H9 (cell line): ENCODE data around the gene MYH14. TPM values are rescaled to one million over a fixed set of nuclear protein-coding genes. Genes with fewer than 3 reads are reported as not detected.

ENCODE experiments used
- DNase-seq: peaks from one replicate; pipeline ENCODE4 v3.0.0-alpha.2; 2017
- H2AFZ ChIP-seq: one replicate; pipeline ENCODE4 v1.6.1; 2013; ENCODE audit warnings: mild to moderate bottlenecking, low read length, control low read depth, moderate library complexity
- H2AK5ac ChIP-seq: 2 replicates; pipeline ENCODE4 v1.6.1; 2013; ENCODE audit warnings: low read length, control low read depth, mixed read lengths; ENCODE audit not compliant: insufficient read length
- H2BK120ac ChIP-seq: one replicate; pipeline ENCODE4 v1.6.1; 2013; ENCODE audit warnings: low read depth, mild to moderate bottlenecking, low read length, control low read depth, inconsistent platforms; ENCODE audit not compliant: poor library complexity, severe bottlenecking
- H2BK12ac ChIP-seq: 2 replicates; pipeline ENCODE4 v1.6.1; 2013; ENCODE audit warnings: low read length, control low read depth, mixed read lengths, low read depth; ENCODE audit not compliant: insufficient read length
- H2BK15ac ChIP-seq: 2 replicates; pipeline ENCODE4 v1.6.1; 2013; ENCODE audit warnings: low read depth, low read length, control low read depth
- H2BK20ac ChIP-seq: one replicate; pipeline ENCODE4 v1.6.1; 2013; ENCODE audit warnings: low read depth, mild to moderate bottlenecking, low read length, control low read depth, inconsistent platforms; ENCODE audit not compliant: poor library complexity, severe bottlenecking
- H2BK5ac ChIP-seq: 2 replicates; pipeline ENCODE4 v1.6.1; 2013; ENCODE audit warnings: low read length, control low read depth, mixed read lengths; ENCODE audit not compliant: insufficient read length
- H3K14ac ChIP-seq: 2 replicates; pipeline ENCODE4 v1.6.1; 2013; ENCODE audit warnings: low read length, control low read depth; ENCODE audit not compliant: insufficient read depth
- H3K18ac ChIP-seq: 2 replicates; pipeline ENCODE4 v1.6.1; 2013; ENCODE audit warnings: low read depth, mild to moderate bottlenecking, mixed read lengths, low read length, control low read depth; ENCODE audit not compliant: insufficient read length
- H3K23ac ChIP-seq: 2 replicates; pipeline ENCODE4 v1.6.1; 2013; ENCODE audit warnings: low read length, control low read depth, mixed read lengths, low read depth; ENCODE audit not compliant: insufficient read length
- H3K23me2 ChIP-seq: 2 replicates; pipeline ENCODE4 v1.6.1; 2013; ENCODE audit warnings: low read depth, mild to moderate bottlenecking, mixed read lengths, low read length, control low read depth; ENCODE audit not compliant: insufficient read length, poor library complexity, severe bottlenecking
- H3K27ac ChIP-seq: 2 replicates; pipeline ENCODE4 v1.5.1; 2013; ENCODE audit warnings: low read length, control low read depth, mixed read lengths, low read depth; ENCODE audit not compliant: insufficient read length
- H3K27me3 ChIP-seq: 2 replicates; pipeline ENCODE4 v1.6.1; 2013; ENCODE audit warnings: low read length, control low read depth, inconsistent platforms; ENCODE audit not compliant: insufficient read depth
- H3K4ac ChIP-seq: 2 replicates; pipeline ENCODE4 v1.6.1; 2013; ENCODE audit warnings: low read depth, mild to moderate bottlenecking, control low read depth, inconsistent platforms, low read length, moderate library complexity
- H3K4me1 ChIP-seq: 2 replicates; pipeline ENCODE4 v1.6.1; 2013; ENCODE audit warnings: low read length, control low read depth, inconsistent platforms; ENCODE audit not compliant: insufficient read depth
- H3K4me2 ChIP-seq: 2 replicates; pipeline ENCODE4 v1.6.1; 2013; ENCODE audit warnings: low read length, control low read depth, mixed read lengths; ENCODE audit not compliant: insufficient read length, insufficient read depth
- H3K56ac ChIP-seq: 2 replicates; pipeline ENCODE4 v1.6.1; 2013; ENCODE audit warnings: low read depth, mild to moderate bottlenecking, mixed read lengths, low read length, control low read depth; ENCODE audit not compliant: insufficient read length
- H3K79me1 ChIP-seq: 2 replicates; pipeline ENCODE4 v1.6.1; 2013; ENCODE audit warnings: low read depth, mild to moderate bottlenecking, moderate library complexity, low read length, control low read depth, inconsistent platforms; ENCODE audit not compliant: insufficient read depth, poor library complexity, severe bottlenecking
- H3K79me2 ChIP-seq: 2 replicates; pipeline ENCODE4 v1.6.1; 2013; ENCODE audit warnings: low read length, control low read depth, inconsistent platforms; ENCODE audit not compliant: insufficient read depth
- H3K9ac ChIP-seq: 2 replicates; pipeline ENCODE4 v1.6.1; 2013; ENCODE audit warnings: low read length, control low read depth, mixed read lengths; ENCODE audit not compliant: insufficient read length; ENCODE audit errors: extremely low read depth
- H3K9me3 ChIP-seq: one replicate; pipeline ENCODE4 v1.6.1; 2013; ENCODE audit warnings: low read depth, low read length, inconsistent platforms; ENCODE audit not compliant: control insufficient read depth
- H3T11ph ChIP-seq: one replicate; pipeline ENCODE4 v1.6.1; 2013; ENCODE audit warnings: mild to moderate bottlenecking, low read length, control low read depth, inconsistent platforms
- H4K20me1 ChIP-seq: one replicate; pipeline ENCODE4 v1.6.1; 2013; ENCODE audit not compliant: control insufficient read depth, insufficient read length, insufficient read depth
- H4K5ac ChIP-seq: 2 replicates; pipeline ENCODE4 v1.6.1; 2013; ENCODE audit warnings: low read depth, mild to moderate bottlenecking, mixed read lengths, low read length, control low read depth; ENCODE audit not compliant: insufficient read length
- H4K8ac ChIP-seq: replicated peaks from 2 replicates; pipeline ENCODE4 v1.6.1; 2013; ENCODE audit warnings: low read length, control low read depth, mixed read lengths, low read depth; ENCODE audit not compliant: insufficient read length
- H4K91ac ChIP-seq: 2 replicates; pipeline ENCODE4 v1.6.1; 2013; ENCODE audit warnings: low read depth, mild to moderate bottlenecking, moderate library complexity, mixed read lengths, low read length, control low read depth; ENCODE audit not compliant: insufficient read length
- H3K27ac Mint-ChIP-seq, 3 experiments: 2 replicates in 2 of 3; 3 replicates in 1 of 3; pipeline ENCODE4 v1.8.0; 2020 to 2021; ENCODE audit warnings: mixed read lengths in 3 of 3, mild to moderate bottlenecking in 1 of 3, moderate library complexity in 1 of 3
- H3K27me3 Mint-ChIP-seq: 2 replicates; pipeline ENCODE4 v1.8.0; 2021; ENCODE audit warnings: low read depth, mild to moderate bottlenecking, moderate library complexity, mixed read lengths
- H3K36me3 Mint-ChIP-seq, 3 experiments: 2 replicates in 2 of 3; 3 replicates in 1 of 3; pipeline ENCODE4 v1.8.0; 2020 to 2021; ENCODE audit warnings: low read depth in 3 of 3, mixed read lengths in 3 of 3; ENCODE audit not compliant: insufficient read depth in 1 of 3
- H3K4me1 Mint-ChIP-seq, 2 experiments: 2 replicates each; pipeline ENCODE4 v1.8.0; 2020; ENCODE audit warnings: mixed read lengths in 2 of 2
- H3K4me3 Mint-ChIP-seq, 2 experiments: 2 replicates in 1 of 2; 3 replicates in 1 of 2; pipeline ENCODE4 v1.8.0; 2020 to 2021; ENCODE audit warnings: mild to moderate bottlenecking in 2 of 2, mixed read lengths in 2 of 2, moderate library complexity in 1 of 2
- H3K9me3 Mint-ChIP-seq, 2 experiments: 2 replicates in 1 of 2; 3 replicates in 1 of 2; pipeline ENCODE4 v1.8.0; 2020; ENCODE audit warnings: mild to moderate bottlenecking in 2 of 2, mixed read lengths in 2 of 2, moderate library complexity in 1 of 2
- WGBS: extraction: QIAGEN DNeasy Blood & Tissue Kit; methylation state at CpG from one replicate; pipeline ENCODE4 v1.1.7; 2013; ENCODE audit warnings: missing lambda C conversion rate, low lambda C conversion rate, mixed read lengths; ENCODE audit not compliant: insufficient read length; ENCODE audit errors: extremely low coverage; 5-methylcytosine and 5-hydroxymethylcytosine counted together
- total RNA-seq: library from RNA; stranded (reverse); gene quantifications from 2 replicates; pipeline ENCODE4 v1.2.1, GENCODE V29; 2021
- TF ChIP-seq, protein P1 (sequence below): fragments of 200-600 bp; sonication (generic); conservative IDR thresholded peaks from 3 replicates; pipeline ENCODE4 v1.8.0; 2021; ENCODE audit warnings: antibody characterized with exemption, mild to moderate bottlenecking

The MYH14 gene
- total RNA-seq, 1 experiment from 2014 or later = 27.7 TPM

DNA sequence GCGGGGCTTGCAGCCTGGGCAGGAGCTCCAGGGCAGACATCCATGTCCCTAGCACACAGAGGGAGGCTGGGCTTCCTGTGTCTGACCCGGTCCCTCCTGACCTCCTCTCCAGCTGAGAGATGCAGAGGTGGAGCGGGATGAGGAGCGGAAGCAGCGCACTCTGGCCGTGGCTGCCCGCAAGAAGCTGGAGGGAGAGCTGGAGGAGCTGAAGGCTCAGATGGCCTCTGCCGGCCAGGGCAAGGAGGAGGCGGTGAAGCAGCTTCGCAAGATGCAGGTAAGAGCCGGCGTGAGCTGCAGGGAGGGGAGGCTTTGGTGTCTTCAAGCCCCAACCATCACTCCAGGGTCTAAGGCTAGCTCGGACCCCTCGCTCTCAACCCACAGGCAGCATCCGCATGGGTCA, 87.4 kb downstream of the MYH14 start:
- peak overlapping the region in 1 of 3 experiments; percentile 21; a peak in 2 of 7 replicates for H3K27ac Mint-ChIP-seq
- Histone ChIP-seq H2BK5ac (no peak overlapping the region), H3K9ac (no peak overlapping the region), H2BK15ac (no peak overlapping the region), H3K4me2 (no peak overlapping the region), H3K79me1 (no peaks in the 10 kb centered on the region), H3K23ac (no peak overlapping the region), H3K27ac (no peak overlapping the region), H3K4ac (no peak overlapping the region), H2AK5ac (no peak overlapping the region), H3K23me2 (no peaks in the 10 kb centered on the region), H4K8ac (no peak overlapping the region), H2AFZ (no peak overlapping the region), H3K18ac (no peak overlapping the region), H2BK12ac (no peak overlapping the region), H3K4me1 (no peaks in the 10 kb centered on the region), H3K79me2 (no peaks in the 10 kb centered on the region), H2BK120ac (no peak overlapping the region), H2BK20ac (no peak overlapping the region), H3K27me3 (no peaks in the 10 kb centered on the region), H3K56ac (no peak overlapping the region), H3K14ac (no peak overlapping the region), H3K9me3 (peaks cover 5% of the 10 kb centered on the region), H4K20me1 (no peaks in the 10 kb centered on the region), H3T11ph (no peak overlapping the region), H4K91ac (no peak overlapping the region), H4K5ac (no peak overlapping the region)
- H3K27me3 Mint-ChIP-seq = no peaks in the 10 kb centered on the region; the same call in 1 of the 2 replicates
- H3K9me3 Mint-ChIP-seq = peaks cover 2 to 11% of the 10 kb centered on the region in 2 experiments
- WGBS = no CpG with 5 or more reads among the region's 15 CpGs
- TF ChIP-seq, protein P1, sequence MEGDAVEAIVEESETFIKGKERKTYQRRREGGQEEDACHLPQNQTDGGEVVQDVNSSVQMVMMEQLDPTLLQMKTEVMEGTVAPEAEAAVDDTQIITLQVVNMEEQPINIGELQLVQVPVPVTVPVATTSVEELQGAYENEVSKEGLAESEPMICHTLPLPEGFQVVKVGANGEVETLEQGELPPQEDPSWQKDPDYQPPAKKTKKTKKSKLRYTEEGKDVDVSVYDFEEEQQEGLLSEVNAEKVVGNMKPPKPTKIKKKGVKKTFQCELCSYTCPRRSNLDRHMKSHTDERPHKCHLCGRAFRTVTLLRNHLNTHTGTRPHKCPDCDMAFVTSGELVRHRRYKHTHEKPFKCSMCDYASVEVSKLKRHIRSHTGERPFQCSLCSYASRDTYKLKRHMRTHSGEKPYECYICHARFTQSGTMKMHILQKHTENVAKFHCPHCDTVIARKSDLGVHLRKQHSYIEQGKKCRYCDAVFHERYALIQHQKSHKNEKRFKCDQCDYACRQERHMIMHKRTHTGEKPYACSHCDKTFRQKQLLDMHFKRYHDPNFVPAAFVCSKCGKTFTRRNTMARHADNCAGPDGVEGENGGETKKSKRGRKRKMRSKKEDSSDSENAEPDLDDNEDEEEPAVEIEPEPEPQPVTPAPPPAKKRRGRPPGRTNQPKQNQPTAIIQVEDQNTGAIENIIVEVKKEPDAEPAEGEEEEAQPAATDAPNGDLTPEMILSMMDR = no peak
- no peak overlapping the region; a peak in 1 of 5 replicates for H3K4me3 Mint-ChIP-seq
- H3K4me1 Mint-ChIP-seq = peaks cover 22 to 30% of the 10 kb centered on the region in 2 experiments
- no peak for DNase-seq
- peaks cover 32 to 51% (median 48%) of the 10 kb centered on the region in 3 experiments; a peak in 6 of 7 replicates for H3K36me3 Mint-ChIP-seq
